ENCODE data around the gene C16orf74.

C16orf74 gene

DNA sequence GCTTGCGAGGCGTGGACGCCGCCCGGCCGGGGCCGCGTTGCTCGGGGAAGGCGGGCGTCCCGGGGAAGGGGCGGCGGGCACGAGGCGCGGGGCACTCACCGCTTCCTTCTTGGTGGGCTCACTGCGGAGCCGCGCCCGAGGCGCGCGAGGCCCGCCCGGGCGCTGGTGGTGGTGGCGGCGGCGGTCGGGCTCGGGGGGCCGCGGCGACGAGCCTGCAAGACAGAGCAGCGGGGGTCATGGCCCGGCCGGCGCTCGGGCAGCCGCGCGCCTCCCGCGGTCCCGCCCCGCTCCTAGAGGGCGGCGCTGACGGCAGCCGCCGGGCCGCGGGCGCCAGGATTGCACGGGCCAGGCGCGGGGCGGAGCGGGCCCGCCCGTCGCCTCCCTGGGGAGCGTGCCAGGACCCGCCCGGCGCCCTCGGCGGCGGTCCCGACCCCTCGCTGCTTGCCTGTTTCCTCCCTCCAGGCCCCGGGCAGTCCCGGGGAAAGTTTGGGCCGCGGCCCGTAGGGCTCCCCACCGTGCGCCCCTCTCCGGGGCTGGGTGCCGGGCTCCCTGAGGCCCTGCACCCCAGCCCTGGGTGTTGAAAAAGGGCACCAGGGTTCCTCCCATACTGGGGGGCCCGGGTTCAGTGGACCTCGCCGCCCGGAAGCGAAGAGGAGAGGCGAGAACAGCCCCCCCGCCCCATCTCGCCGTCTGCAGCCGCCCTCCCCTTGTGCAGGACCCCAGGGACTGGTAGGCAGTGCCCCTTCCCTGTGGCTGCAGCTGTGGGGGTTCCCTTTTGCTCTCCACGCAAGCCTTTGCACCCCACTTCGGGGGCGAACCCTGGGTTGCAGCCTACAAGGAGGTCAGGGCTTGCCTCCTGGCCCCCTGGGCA lies at the start of gene C16orf74:
Gene C16orf74 (minus strand): TSS at position 270 of the 871 bp plus-strand sequence. CDS start 15,879 bp downstream, outside the sequence.
- peak; percentile 38 for DNase-seq

DNA sequence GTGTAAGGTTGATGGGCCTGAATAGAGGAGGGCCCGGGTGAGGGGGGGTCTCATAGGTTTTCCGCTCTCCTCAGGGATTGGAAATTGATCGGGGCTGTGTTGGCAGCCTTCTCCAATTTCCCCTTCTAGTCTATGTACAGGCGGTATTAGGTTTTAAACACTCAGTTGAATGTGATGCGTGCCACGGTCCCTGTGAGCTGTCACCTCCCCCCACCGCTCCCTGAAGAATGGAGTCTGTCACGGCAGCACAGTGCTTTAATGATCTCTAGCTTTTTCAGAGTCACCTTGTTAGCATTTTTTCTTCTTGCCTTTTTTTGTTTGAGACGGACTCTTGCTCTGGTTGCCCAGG lies 49.4 kb upstream of the C16orf74 start:
- DNase-seq: peak; percentile 16

DNA sequence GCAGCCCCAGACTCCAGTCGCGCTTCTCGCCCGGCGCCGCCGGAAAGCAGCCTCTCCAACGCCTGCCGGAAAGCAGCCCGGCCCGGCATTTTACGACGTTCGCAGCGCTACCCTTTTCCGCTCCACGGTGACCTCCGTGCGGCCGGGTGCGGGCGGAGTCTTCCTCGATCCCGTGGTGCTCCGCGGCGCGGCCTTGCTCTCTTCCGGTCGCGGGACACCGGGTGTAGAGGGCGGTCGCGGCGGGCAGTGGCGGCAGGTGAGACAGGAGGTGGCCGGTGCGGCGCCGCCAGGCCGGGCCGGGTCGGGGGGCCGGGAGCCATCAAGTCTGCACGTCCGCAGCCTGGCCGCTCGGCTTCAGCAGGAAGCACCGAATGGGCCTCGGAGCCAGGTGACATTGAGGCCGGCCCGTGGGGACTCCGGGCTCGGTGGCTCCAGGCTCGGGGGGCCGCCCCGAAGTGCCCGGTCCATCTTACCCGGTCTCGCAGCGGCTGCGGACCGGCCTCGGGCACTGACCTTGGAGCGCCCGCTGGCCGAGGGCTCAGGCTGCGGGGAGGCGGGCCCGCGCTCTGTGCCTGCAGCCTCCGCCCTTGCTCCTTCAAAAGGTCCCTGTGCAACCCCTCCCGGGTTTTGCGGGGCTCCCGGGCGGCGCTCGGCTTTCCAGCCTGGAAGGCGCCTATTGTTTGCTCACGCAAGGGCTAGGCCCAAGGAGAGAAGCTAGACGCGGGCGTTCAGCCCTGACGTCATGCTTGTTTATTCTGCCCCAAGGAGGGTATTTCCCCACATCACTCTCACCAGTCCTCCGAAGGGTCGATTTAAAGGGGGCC lies 48.8 kb upstream of the C16orf74 start, which contains the start of the genes COX4I1 and EMC8:
Gene COX4I1 (plus strand): TSS at position 199 of the 824 bp plus-strand sequence. CDS start 1,511 bp downstream, outside the sequence.
Gene EMC8 (minus strand): TSS at position 48 of the 824 bp plus-strand sequence. CDS start 249 bp downstream, outside the sequence.
- DNase-seq: peak; percentile 93

DNA sequence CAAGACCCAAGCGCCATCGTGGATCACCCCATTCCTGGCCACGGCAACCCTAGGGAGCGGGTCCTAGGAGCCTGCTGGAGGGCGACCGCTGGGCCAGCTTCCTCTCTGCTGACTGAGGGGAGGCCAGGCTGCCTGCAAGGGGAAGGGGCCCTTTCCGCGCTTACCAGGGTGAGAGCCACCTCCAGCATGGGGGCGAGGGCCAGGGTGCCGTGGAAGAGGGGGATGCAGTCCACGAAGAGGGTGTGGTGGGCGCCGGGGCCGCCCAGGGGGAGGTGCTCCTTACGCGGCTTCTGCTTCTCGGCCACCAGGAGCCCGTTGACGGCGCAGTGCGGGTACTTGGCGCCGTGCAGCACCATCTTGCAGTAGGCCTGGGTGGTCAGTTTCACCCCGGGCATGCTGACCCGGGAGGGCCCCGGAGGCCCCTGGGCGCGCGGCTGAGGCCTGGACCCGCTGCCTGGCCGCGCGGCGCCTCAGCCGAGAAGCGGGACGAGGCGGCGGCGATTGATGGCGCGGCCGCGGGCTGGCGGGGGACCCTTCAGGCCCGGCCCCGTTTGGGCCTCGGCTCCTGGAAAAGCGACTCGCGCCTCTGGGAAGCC lies 48.1 kb upstream of the C16orf74 start:
- no peak for DNase-seq

DNA sequence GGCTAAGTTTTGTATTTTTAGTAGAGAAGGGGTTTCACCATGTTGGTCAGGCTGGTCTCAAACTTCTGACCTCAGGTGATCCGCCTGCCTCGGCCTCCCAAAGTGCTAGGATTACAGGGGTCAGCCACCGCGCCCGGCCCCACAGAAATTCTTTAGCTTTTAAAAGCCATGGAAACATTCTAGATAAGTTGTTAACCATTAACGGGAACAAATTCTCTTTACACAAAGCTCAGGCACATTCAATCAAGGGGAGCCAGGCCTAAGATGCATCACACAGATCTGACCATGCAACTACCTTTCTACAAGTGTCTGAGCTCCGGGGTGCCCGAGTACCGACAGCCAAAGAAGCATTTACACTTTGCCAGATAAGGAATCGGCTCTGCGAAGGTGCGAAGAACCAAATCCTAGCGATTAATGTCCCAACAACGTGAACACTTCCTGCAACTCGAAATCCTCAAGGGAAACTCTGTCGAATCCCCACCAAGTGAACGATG lies 47.4 kb upstream of the C16orf74 start:
- no peak for DNase-seq

DNA sequence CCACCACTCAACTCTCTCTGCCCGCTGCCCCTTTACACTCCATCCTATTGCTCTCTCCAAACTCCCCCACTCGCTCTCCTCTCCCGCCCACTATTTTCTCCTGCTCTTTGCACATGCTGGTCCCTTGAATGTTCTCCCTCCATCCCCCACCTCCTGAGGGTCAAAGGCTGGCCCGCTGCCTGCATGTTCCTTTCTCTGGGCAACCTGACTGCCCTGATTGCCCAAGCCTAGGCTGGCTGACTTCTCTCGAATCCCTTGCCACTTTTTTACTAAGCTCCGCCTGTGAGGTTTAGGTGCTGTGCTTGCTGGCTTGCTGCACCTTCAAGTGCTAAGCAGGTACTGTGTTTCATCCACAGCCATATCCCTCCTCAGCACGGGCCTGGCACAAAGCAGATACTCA lies 45.7 kb upstream of the C16orf74 start:
- DNase-seq: no peak

DNA sequence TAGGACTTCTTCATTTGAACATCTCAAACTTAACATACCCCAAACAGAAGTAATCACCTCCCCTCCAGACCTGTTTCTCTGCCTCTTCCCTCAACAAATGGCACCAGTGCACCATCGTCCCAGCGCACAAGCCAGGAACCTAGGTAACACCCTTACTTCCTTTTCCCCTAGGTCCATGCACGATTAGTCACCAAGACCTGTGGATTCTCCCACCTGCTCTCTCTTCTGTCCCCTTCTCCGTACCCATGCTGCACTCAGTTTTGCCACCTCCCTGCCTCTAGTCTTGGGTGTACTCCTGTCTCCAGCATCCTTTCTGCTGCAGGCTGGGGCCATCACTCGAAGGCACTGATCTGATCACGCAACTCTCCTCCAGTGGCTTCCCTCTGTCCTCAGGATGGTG lies 45.3 kb upstream of the C16orf74 start:
- DNase-seq: no peak

DNA sequence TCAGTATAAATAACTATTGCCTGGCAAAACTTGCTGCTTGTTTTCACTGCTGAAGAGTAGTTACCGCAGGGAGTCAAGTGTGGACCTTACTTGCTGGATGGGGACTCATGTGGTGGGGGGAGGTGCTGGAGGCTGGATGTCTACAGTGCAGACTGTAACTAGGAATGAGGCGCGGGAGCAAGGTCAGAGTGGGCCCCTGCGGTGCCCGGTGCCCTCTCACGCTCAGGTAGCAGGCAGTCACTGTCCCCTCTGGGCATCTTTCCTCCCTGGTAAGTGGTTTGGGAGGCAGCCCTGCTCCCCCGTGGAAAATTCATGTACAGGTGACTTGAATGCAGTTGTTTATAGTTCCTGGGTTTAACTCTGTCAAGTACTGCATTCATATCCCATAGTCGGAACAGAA lies 43.8 kb upstream of the C16orf74 start:
- DNase-seq: no peak

DNA sequence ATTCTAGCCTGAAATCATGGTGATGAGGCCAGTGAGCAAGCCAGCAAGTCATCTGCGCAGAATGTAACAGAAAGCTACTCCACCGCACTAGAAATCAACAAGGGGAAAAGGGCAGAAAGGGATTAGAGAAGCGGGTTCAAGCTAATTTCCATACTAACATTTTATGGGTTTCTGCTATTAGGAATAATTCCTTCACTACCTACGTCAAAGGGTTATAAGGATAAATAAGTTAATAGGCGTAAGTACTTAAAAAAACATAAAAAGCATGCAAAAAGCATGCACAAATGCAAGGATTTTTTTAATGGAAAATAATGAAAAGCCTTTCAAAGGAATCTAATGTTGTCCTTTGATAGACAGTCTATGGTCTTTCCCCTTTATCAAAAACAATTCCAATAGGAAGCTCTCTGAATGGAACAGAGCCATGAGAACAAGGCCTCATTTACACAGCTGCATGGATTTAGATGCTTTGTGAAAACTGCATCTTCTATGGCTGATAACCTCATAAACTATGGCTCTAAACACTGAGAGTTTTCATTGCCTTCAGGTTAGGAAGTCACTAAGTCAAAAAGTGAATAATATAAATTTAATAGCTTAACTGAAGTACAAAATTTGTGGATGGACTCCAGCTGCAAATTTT lies 42.9 kb upstream of the C16orf74 start:
- DNase-seq: no peak

DNA sequence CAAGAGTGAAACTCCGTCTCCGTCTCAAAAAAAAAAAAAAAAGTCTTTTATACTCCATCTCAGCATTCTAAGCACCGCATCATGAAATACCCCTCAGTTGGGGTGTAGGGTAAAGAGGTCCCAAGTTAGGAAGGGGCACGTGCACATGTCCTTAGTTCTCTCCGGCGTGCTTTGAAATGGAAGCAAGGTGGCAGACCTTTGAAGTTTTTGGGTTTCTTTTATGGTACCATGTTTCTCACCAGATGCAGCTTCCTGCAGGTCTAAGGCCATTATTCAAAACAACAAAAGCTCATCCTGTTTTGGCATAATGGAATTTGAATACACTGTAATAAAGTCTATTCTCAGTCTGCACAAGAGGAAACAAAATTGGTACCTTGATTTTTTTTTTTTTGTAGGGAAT lies 38.9 kb upstream of the C16orf74 start:
- DNase-seq: no peak

DNA sequence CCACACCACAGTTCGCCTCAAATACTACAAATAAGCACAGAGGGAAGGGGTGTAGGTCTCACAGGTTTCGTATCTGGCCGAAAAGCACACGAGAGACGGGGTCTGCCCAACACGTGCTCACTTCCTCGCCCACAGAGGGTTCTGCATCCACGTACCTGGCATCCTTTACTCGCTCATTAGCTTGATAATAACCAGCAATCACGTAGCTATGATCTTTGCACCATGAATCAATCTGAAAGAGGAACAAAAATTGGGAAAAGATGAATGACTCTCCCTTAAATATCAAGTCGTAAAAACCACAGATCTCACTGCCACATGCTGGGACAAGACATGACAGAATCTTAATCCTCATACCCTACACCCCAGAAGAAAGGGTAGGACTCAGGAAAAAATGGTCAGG lies 37.9 kb upstream of the C16orf74 start:
- no peak for DNase-seq

DNA sequence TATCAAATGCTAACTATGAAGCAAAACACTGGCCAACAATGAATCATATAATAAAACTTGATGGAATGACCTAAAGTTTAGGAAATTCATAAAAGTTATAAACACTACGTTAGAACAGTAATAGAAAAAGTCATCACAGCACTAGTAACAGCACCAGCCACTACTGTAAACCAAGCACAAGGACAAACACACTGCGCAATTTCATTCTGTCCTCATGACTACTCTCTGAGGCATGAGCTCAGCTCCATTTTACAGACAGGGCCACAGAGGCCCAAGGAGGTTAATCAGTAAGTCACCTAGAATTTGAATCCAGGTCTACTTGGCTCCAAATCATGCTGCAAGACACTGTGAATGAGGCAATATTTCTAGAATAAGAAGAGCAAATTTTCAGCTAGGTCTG lies 35.0 kb upstream of the C16orf74 start:
- no peak for DNase-seq

DNA sequence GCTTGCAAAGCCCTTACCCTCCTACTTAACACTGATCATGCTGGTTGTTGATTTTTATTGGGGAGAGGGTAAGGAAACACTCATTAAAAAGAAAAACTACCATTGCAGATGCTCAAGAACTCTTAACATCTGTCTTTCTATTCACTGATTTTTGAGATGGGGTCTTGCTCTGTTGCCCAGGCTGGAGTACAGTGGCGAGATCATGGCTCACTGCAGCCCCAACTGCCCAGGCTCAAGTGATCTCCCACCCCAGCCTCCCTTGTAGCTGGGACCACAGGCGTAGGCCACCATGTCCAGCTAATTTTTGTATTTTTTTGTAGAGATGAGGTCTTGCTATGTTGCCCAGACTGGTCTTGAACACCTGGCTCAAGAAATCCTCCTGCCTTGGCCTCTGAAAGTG lies 33.9 kb upstream of the C16orf74 start:
- DNase-seq: no peak

DNA sequence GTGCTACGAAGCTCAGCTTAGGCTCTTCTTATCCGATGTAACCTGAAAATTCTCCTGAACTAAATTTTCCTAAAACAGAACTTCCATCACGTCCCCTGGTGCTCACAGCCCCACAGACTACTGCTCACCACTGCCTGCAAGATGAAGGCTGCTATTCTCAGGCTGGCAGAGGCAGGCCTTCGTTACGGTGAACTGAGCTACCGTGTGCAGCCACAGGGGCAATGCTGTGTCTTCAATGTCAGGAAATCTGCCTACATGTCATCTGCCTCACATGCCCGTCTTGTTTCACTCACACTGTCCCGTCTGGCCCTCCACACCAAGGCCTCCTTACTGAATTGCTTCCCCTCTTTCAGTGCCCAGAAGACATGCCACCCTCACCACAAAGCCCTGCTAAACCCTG lies 32.5 kb upstream of the C16orf74 start:
- DNase-seq: no peak

DNA sequence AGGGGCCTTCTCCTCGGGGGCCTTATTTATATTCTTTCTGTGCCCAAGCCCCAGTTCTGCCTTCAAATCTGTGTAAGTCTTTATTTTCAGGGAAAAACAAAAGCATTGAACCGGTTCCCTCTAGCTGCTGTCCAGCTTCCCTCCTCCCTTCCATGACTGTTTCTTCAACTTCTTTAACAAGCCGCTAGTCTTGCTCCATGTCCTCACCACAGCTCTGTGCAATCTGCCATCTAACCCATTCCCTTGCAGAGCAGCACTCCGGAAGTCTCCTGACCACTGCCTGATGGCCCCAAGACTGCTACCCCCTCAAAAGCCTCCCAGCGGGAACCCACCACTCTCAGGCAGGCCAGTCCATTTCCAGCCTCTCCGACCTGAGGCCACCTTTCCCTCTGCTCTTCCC lies 31.6 kb upstream of the C16orf74 start:
- no peak for DNase-seq

DNA sequence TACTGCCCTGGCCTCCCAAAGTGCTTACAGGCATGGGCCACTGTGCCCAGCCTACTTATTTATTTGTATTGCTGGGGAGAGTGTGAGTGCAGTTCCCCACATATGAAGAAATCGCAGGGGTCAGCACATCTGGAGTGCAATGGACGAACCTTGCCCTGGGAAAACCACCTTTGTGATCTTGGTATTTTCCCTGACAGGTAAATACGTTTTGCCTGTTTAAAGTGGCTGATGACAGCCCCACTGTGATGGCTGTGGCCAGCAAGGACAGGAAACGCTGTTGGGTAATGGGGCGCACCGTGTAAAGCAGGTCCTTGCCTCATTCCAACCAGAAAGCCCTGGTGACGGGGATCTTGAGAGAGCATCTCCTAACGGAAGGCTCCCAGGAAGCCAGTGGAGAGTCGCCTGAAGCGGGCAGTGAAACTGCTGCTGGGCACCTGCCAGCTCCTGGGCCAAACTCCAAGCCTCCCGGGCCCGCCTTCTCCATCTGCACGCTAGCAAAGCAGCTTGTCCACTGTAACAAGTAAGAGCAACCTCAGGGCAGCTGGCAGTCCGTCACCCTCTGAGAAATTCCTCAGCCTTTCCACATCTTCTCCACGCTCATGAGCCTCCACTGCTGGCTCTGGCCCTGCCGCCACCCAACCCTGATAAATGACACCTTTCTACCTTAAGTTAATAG lies 30.9 kb upstream of the C16orf74 start:
- no peak for DNase-seq

DNA sequence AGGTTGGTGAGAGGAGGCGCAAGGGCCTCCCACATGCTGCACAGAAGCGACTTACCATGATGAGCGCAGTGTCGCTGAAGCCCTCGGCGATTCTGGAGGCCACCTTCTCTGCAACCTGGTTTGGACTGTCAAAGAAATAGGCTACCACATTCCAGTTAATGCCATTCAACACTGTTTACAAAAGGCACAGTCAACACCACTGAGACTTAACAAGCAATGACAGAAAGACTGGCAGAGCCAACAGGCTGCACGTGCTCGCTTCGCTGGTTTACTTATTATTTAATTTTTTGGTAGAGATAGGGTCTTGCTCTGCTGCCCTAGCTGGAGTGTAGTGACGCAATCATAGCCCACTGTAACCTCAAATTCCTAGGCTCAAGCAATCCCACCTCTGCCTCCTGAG lies 30.3 kb upstream of the C16orf74 start:
- no peak for DNase-seq

DNA sequence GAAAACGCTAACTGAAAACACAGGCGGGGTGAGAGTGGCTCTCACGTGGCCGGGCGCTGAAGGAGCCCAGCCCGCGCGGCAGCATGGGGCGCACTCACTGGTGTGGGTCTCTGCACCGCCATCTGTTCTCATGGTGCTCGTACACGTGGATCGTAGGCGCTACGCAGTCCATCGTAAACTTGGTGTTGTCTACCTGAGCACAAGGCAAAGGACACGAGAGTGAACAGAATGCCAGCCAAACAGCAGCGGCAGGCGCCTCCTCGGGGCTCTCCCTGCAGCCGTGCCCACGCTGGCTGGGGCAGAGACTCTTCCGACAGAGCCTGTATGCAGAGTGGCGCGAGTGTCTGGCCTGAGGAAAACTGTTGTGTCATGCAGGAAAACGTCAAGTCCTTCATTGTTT lies 29.4 kb upstream of the C16orf74 start:
- DNase-seq: no peak

DNA sequence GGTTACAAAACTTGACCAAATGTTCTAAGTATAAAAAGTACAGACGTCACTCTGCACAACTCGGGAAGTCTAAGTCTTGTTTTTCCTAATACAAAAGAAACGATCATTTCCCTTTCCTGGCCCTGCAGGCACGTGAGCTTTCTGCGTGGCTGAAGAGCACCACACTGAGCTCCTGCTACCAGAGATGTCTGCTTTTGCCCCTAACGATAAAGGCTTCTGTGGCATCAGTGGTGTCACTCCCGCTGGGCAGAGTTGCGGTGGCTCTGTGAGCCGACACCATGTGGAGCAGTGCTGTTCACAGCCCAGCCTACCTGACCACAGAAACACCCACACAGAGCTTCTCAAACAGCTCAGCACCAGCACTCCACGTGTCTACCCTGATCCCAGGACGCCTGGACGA lies 28.0 kb upstream of the C16orf74 start:
- DNase-seq: no peak

DNA sequence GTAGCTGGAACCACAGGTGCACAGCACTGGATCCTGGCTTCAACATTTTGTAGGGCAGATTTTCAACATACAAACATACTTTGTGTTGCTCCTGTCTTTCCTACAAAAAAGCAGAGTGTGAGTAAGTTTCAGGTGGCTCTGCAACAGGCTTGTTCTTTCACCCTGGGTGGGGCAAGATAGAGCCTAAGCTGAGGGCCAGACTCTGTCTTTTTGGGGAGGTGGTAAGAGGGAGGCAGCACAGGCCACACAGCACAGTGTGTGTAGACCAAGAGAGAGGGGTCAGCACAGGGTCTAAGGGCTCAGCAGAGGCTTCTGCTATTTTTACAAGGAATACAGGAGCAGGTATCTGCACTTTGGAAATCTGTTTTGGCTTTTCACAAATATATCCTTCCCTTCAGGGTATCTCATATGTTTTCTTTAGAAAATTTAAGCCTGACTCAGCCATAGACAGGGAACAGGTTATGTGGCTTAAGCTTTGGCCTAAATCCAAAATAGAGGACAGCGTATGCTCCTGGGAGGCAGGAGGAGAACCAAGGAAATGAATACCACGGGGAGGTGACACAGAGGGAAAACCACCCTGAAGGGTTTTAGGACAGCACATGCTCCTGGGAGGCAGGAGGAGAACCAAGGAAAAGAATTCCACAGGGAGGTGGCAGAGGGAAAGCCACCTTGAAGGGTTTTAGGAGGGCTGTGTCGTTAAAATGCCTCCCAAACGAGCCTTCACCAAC lies 26.9 kb upstream of the C16orf74 start:
- DNase-seq: peak; percentile 37

DNA sequence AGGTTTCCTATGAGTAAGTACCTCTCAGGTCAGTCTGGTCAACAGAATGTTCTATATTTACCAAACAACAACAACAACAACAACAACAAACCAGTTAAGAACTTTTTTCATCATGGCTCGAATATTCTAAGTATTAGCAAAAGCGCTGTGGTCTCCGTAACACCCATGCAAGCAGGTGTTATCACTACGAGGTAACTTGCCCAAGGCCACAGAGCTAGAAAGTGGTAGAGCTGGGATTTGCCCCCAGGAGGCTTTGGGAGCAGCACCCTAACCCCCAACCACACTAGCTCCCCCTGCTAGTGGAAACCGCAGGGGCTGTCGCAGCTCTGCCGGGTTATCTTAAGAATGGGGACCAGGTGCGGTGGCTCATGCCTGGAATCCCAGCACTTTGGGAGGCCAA lies 23.9 kb upstream of the C16orf74 start:
- no peak for DNase-seq

DNA sequence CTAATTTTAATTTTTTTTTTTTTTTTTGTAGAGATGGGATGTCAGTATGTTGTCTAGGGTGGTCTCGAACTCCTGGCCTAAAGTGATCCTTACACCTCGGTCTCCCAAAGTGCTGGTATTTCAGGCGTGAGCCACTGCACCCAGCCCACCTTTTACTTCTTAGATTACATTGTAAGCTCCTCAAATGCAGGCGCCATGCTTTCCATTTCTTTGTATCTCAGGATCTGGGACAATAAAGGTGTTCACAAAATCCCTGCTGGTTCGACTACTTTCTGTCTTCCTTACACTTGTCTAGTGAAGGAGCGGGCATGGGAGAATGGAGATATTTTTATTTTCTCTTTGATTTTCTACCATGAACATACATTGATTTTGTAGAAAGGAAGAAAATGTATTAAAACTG lies 23.2 kb upstream of the C16orf74 start:
- DNase-seq: no peak

All from fibroblast of skin of right quadriceps (primary cell).